GM10248 (cell line): Measurements from ENCODE around the gene WNT7A.

Experiments
- CTCF ChIA-PET: fragments of 300-600 bp; sonication (Branson Sonifier 250); formaldehyde crosslinking; extraction: SDS; loops from one replicate; lab custom pipeline; 2021; ENCODE audit warnings: antibody characterized with exemption; lab: Yijun Ruan, JAX
- POLR2A ChIA-PET: fragments of 350-650 bp; sonication (Branson Sonifier 250); formaldehyde crosslinking; extraction: SDS; loops from one replicate; lab custom pipeline; 2020; ENCODE audit warnings: antibody characterized with exemption; lab: Yijun Ruan, JAX
- DNase-seq: peaks from one replicate; pipeline ENCODE4 v3.0.0; 2012; ENCODE audit errors: extremely low spot score
- TF ChIP-seq, protein P1 (sequence below): IDR thresholded peaks from 2 replicates; pipeline ENCODE4 v1.5.1; 2012; ENCODE audit warnings: mild to moderate bottlenecking, low read depth; ENCODE audit errors: extremely low read depth, missing control alignments, control extremely low read depth

Gene WNT7A

GRCh38 chr3:13772321-13772745, 107.5 kb downstream of the WNT7A start:
- TF ChIP-seq, protein P1, sequence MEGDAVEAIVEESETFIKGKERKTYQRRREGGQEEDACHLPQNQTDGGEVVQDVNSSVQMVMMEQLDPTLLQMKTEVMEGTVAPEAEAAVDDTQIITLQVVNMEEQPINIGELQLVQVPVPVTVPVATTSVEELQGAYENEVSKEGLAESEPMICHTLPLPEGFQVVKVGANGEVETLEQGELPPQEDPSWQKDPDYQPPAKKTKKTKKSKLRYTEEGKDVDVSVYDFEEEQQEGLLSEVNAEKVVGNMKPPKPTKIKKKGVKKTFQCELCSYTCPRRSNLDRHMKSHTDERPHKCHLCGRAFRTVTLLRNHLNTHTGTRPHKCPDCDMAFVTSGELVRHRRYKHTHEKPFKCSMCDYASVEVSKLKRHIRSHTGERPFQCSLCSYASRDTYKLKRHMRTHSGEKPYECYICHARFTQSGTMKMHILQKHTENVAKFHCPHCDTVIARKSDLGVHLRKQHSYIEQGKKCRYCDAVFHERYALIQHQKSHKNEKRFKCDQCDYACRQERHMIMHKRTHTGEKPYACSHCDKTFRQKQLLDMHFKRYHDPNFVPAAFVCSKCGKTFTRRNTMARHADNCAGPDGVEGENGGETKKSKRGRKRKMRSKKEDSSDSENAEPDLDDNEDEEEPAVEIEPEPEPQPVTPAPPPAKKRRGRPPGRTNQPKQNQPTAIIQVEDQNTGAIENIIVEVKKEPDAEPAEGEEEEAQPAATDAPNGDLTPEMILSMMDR = no peak
- no peak for DNase-seq
- CTCF ChIA-PET = no interaction called here
- POLR2A ChIA-PET = no interaction called here

DNA sequence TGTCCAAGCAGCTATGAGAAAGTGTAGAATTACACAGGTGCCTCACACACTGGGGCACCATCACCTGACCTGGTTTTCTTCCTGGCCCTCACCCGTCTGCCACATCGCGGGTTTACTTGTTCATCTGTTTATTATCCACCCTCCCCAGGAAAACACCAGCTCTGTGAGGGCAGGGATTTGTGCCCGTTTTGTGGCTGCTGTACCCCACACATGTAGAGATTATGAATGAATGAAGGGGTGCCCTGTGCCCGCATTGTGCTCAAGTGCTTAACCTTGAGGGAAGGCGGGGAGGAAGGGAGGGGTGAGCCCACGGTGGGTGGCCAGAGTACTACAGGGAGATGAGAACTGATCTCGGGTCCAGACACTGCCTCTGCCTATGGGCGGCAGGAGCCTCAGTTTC, 108.4 kb downstream of the WNT7A start:
- CTCF ChIA-PET = no interaction called here
- POLR2A ChIA-PET = no interaction called here
- DNase-seq = no peak
- TF ChIP-seq, protein P1 = no peak

DNA sequence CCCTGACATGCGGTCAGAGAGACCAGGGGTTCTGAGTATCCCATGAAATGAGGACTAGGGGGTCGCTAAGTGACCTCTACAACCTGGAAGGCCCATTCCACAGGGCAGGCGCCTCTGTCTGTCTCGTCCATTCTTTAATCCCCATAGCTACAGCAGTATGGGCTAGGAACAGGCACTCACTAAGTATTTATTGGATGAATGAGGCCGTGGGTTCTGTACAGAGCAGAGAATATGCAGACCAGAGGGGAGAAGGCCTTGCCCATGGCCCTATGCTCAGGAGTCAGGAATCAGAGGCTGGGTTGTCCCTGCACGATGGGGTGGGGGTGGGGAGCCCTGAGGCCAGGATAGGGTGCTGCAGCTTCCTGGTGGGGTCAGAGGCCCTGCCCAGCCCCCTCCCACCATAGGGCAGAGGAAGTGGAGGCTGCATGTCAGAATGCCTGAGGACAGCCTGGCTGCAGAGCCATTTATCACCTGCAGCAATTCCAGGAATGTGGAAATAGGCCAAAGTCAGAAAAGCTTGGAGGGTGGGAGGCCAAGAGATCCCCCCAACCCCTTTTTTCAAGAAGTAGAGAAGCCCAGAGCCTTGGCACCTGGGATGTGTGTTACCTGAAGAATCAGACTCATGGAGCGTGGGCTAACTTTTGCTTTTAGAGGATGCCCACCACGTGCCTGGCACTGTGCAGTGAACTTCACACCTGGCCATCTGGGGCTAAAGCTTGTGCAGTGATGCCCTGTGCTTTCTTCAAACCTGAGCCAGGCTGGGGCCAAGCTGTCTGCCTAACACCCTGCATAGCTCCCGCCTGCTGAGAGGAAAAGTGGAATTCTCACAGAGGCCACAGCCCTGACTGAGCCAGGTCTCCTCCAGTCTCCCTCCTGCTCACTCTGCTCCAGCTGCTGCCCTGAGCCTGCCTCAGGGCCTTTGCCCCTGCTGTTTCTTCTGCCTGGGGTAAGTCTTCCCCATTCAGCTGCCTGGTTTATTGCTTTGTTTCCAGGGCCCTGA, 109.4 kb downstream of the WNT7A start:
- TF ChIP-seq, protein P1 = no peak
- ChIA-PET POLR2A (no interaction called here), CTCF (no interaction called here)
- DNase-seq = no peak

- POLR2A ChIA-PET = no interaction called here
- TF ChIP-seq, protein P1 = no peak
- DNase-seq = no peak
- CTCF ChIA-PET = no interaction called here
Observed at GRCh38 chr3:13769422-13769821, 110.4 kb downstream of the WNT7A start.

- CTCF ChIA-PET = no interaction called here
Observed at GRCh38 chr3:13768453-13768852, 111.4 kb downstream of the WNT7A start.

DNA sequence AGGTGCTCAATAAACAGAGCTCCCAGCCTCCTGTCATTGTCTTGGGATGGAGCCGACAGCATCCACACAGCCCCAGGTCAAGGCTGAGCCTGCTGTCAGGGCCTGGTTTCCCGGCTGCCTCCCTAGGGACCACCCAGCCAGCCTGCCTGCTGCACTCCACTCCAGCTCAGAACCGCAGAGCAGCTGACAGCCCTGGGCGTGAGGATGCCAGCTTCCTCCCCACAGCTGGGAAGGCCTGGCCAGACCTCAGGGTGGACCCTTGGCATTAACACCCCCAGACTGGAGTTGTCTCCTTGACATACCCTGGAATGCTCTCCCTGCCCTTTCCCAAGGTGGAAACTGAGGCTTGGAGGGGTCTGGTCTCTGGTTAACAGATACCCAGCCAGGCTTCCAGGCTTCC, 112.0 kb downstream of the WNT7A start:
- ChIA-PET POLR2A (no interaction called here), CTCF (no interaction called here)
- TF ChIP-seq, protein P1 = no peak
- no peak for DNase-seq

More at GRCh38 chr3:13768453-13768852, 111.4 kb downstream of the WNT7A start:
- TF ChIP-seq, protein P1 = no peak
- DNase-seq = no peak
- POLR2A ChIA-PET = no interaction called here
